HepG2 (cell line): ENCODE results near the gene LOC128125822.

Experiments used
- AFF4 ChIP-seq: sonication (generic); formaldehyde crosslinking; IDR thresholded peaks from 2 replicates; pipeline ENCODE4 v1.4.0; 2020; ENCODE audit warnings: missing genetic modification reagents
- BCL6 ChIP-seq: IDR thresholded peaks from 2 replicates; pipeline ENCODE4 v1.6.1; 2016; ENCODE audit warnings: missing genetic modification reagents, missing compliant biosample characterization
- CENPT ChIP-seq: sonication (generic); formaldehyde crosslinking; IDR thresholded peaks from 2 replicates; pipeline ENCODE4 v1.8.0; 2022; ENCODE audit warnings: low read depth, mild to moderate bottlenecking, moderate library complexity, missing genetic modification reagents
- ERF ChIP-seq: IDR thresholded peaks from 2 replicates; pipeline ENCODE4 v1.6.1; 2018; ENCODE audit warnings: missing biosample characterization, missing genetic modification reagents
- HMG20B ChIP-seq: conservative IDR thresholded peaks from 2 replicates; pipeline ENCODE4 v1.6.1; 2016; ENCODE audit warnings: missing genetic modification reagents, missing compliant biosample characterization
- HOXA5 ChIP-seq: sonication (generic); formaldehyde crosslinking; IDR thresholded peaks from 2 replicates; pipeline ENCODE4 v1.4.0; 2020; ENCODE audit warnings: missing genetic modification reagents
- KDM3A ChIP-seq: IDR thresholded peaks from 2 replicates; pipeline ENCODE4 v1.6.1; 2018; ENCODE audit warnings: low read depth, missing compliant biosample characterization
- MIER3 ChIP-seq: IDR thresholded peaks from 2 replicates; pipeline ENCODE4 v1.6.1; 2016; ENCODE audit warnings: missing compliant biosample characterization, borderline replicate concordance
- NR2F6 ChIP-seq, 2 experiments: IDR thresholded peaks; 2 replicates each; pipeline ENCODE4 v1.6.1; 2016; ENCODE audit warnings: antibody characterized with exemption in 1 of 2, mild to moderate bottlenecking in 1 of 2
- POLR2AphosphoS2 ChIP-seq: IDR thresholded peaks from 2 replicates; pipeline ENCODE4 v1.6.1; 2011; ENCODE audit warnings: low read depth, low read length, improper control_type of control experiment
- RFX1 ChIP-seq: fragments of 450-650 bp; IDR thresholded peaks from 2 replicates; pipeline ENCODE4 v1.6.1; 2017
- TARDBP ChIP-seq: sonication (generic); formaldehyde crosslinking; IDR thresholded peaks from 2 replicates; pipeline ENCODE4 v1.8.0; 2022; ENCODE audit warnings: mild to moderate bottlenecking, missing genetic modification reagents
- TEAD3 ChIP-seq: optimal IDR thresholded peaks from 2 replicates; pipeline ENCODE3; 2016; ENCODE audit warnings: borderline replicate concordance
- TOE1 ChIP-seq: sonication (generic); formaldehyde crosslinking; IDR thresholded peaks from 2 replicates; pipeline ENCODE4 v1.4.0; 2020; ENCODE audit warnings: mild to moderate bottlenecking, missing genetic modification reagents
- TRIM24 ChIP-seq: sonication (generic); formaldehyde crosslinking; IDR thresholded peaks from 2 replicates; pipeline ENCODE4 v1.8.0; 2022; ENCODE audit warnings: mild to moderate bottlenecking, missing genetic modification reagents
- ZC3H4 ChIP-seq: sonication (generic); formaldehyde crosslinking; IDR thresholded peaks from 2 replicates; pipeline ENCODE4 v1.4.0; 2020; ENCODE audit warnings: missing genetic modification reagents, borderline replicate concordance
- ZMYM4 ChIP-seq: sonication (generic); formaldehyde crosslinking; IDR thresholded peaks from 2 replicates; pipeline ENCODE4 v1.8.1; 2023; ENCODE audit warnings: mild to moderate bottlenecking, missing genetic modification reagents
- ZNF367 ChIP-seq: sonication (generic); formaldehyde crosslinking; IDR thresholded peaks from 2 replicates; pipeline ENCODE4 v1.4.0; 2020; ENCODE audit warnings: missing genetic modification reagents, borderline replicate concordance
- ZNF563 ChIP-seq: sonication (generic); formaldehyde crosslinking; IDR thresholded peaks from 2 replicates; pipeline ENCODE4 v1.8.0; 2022; ENCODE audit warnings: mild to moderate bottlenecking, moderate library complexity, missing genetic modification reagents
- ZNF639 ChIP-seq: conservative IDR thresholded peaks from 2 replicates; pipeline ENCODE4 v1.6.1; 2018; ENCODE audit warnings: missing genetic modification reagents
- ZNF773 ChIP-seq: sonication (generic); formaldehyde crosslinking; IDR thresholded peaks from 2 replicates; pipeline ENCODE4 v1.4.0; 2020; ENCODE audit warnings: missing genetic modification reagents, borderline replicate concordance
- ZNF839 ChIP-seq: sonication (generic); formaldehyde crosslinking; IDR thresholded peaks from 2 replicates; pipeline ENCODE4 v1.4.0; 2020; ENCODE audit warnings: missing genetic modification reagents, mild to moderate bottlenecking, borderline replicate concordance
- ZNF891 ChIP-seq: sonication (generic); formaldehyde crosslinking; IDR thresholded peaks from 2 replicates; pipeline ENCODE4 v1.5.0; 2020; ENCODE audit warnings: mild to moderate bottlenecking, missing genetic modification reagents
- TF ChIP-seq, protein P1 (sequence below): sonication (generic); formaldehyde crosslinking; IDR thresholded peaks from 2 replicates; pipeline ENCODE4 v1.4.0; 2020; ENCODE audit warnings: missing genetic modification reagents, borderline replicate concordance

LOC128125822 gene

DNA sequence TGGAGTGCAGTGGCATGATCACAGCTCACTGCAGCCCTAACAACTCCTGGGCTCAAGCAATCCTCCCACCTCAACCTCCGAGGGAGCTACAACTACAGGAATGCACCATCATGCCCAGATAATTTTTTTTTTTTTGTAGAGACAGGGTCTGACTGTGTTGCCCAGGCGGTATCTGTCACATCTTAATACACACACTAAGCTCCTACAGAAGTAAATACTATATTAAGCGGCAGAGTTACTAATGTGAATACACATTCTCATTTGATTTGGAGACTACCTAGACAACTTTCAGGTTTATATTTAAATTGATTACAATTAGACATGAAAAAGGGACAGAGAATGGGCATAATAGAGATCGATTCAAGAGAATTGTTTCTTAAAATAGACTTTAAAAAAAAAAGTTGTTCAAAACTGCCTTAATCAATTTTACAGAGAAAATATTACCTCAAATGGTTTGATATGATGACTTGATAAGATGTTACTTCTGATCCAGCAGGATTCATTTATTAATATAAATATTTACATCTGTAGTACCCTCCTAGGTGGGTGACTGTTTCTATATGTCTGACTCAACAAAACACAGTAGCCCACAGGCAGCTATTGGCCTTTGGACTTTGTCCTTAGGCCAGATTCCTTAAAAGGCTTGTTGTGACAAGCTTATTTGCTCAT is 7.1 kb upstream of the LOC128125822 start (continued):
- TF ChIP-seq TARDBP (CRISPR knock-in tag) (no peak), AFF4 (CRISPR knock-in tag) (no peak), HOXA5 (CRISPR knock-in tag) (no peak), ZMYM4 (CRISPR knock-in tag) (0 out of 2 replicates have a peak, but pooled peaks have one; percentile 11), ZNF367 (CRISPR knock-in tag) (no peak), NR2F6 (IDR thresholded peaks at IDR 0.05) (peak; percentile 71), NR2F6 (CRISPR knock-in tag; IDR thresholded peaks at IDR 0.05) (peak; percentile 64), KDM3A (no peak), TEAD3 (peak; percentile 70), ZNF563 (CRISPR knock-in tag) (no peak), POLR2AphosphoS2 (peak; percentile 58), ZC3H4 (no peak), HMG20B (CRISPR knock-in tag) (no peak; the same call in 1 of the 2 replicates), CENPT (CRISPR knock-in tag) (no peak), ZNF839 (CRISPR knock-in tag) (no peak), ZNF639 (CRISPR knock-in tag) (no peak; the same call in 1 of the 2 replicates), RFX1 (no peak), TOE1 (CRISPR knock-in tag) (peak; percentile 45; the same call in 1 of the 2 replicates), TRIM24 (CRISPR knock-in tag) (no peak), ZNF891 (CRISPR knock-in tag) (no peak), MIER3 (peak; percentile 33; the same call in 1 of the 2 replicates), BCL6 (CRISPR knock-in tag) (peak; percentile 83), ERF (CRISPR knock-in tag) (no peak), ZNF773 (no peak)
- TF ChIP-seq, protein P1, sequence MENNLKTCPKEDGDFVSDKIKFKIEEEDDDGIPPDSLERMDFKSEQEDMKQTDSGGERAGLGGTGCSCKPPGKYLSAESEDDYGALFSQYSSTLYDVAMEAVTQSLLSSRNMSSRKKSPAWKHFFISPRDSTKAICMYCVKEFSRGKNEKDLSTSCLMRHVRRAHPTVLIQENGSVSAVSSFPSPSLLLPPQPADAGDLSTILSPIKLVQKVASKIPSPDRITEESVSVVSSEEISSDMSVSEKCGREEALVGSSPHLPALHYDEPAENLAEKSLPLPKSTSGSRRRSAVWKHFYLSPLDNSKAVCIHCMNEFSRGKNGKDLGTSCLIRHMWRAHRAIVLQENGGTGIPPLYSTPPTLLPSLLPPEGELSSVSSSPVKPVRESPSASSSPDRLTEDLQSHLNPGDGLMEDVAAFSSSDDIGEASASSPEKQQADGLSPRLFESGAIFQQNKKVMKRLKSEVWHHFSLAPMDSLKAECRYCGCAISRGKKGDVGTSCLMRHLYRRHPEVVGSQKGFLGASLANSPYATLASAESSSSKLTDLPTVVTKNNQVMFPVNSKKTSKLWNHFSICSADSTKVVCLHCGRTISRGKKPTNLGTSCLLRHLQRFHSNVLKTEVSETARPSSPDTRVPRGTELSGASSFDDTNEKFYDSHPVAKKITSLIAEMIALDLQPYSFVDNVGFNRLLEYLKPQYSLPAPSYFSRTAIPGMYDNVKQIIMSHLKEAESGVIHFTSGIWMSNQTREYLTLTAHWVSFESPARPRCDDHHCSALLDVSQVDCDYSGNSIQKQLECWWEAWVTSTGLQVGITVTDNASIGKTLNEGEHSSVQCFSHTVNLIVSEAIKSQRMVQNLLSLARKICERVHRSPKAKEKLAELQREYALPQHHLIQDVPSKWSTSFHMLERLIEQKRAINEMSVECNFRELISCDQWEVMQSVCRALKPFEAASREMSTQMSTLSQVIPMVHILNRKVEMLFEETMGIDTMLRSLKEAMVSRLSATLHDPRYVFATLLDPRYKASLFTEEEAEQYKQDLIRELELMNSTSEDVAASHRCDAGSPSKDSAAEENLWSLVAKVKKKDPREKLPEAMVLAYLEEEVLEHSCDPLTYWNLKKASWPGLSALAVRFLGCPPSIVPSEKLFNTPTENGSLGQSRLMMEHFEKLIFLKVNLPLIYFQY (CRISPR knock-in tag) = no peak
